Activated T-helper 1 cell treated with anti-CD3 and anti-CD28 coated beads, Interleukin-2, amount 50 U/mL, for 16 hours (primary cell): ENCODE results near the gene GEMIN7.

ENCODE experiments used
- DNase-seq, 2 donors: peaks; one replicate each; pipeline ENCODE4 v3.0.0-alpha.2; 2020; ENCODE audit warnings: low read depth in 1 of 2, low spot score in 1 of 2

GEMIN7 gene, protein sequence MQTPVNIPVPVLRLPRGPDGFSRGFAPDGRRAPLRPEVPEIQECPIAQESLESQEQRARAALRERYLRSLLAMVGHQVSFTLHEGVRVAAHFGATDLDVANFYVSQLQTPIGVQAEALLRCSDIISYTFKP

DNA sequence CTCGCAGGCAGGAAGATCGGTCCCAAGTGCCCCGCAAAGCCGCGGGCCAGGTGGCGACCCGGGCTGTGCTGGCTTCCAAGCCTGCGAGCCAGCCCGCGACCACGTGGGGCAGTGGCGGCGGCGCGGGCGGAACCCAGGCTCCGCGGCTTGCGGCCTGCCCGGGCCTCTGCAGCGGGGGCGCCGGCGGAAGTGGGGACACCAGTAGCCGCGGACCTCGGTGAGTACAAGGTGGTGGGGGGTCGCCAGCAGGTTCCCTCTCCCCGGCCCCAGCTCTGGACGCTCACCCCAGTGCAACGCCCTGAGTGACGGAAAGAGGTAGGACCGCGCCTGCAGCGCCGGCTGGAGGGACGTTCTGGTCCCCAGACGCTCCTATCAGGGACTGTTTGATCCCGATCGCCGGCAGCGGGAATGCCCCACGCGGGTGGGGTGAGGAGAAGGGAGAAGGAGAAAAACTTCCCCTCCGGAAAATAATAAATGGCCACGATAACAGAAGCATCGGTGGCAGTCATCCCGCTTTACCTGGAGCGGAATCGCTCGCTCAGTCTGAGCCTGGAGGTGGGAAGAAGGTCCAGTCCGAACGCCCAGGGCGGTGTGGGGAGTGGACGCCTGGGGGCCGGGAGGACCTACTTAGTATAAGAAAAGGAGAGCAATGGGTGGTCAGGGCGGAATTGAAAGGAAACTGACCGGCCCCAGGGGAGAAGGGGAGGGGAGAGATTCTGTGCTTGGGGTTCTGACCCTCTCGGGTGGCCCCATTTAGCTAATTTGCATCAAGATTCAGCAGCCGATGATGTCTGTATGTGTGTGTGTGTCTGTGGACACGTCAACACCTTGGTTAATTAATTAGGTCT, at the start of gene GEMIN7:
TSS of gene GEMIN7 (plus strand) at position 198 of the 848 bp plus-strand sequence. CDS start 10,855 bp downstream, outside the sequence.
- DNase-seq = peak; percentile 51 to 75

DNA sequence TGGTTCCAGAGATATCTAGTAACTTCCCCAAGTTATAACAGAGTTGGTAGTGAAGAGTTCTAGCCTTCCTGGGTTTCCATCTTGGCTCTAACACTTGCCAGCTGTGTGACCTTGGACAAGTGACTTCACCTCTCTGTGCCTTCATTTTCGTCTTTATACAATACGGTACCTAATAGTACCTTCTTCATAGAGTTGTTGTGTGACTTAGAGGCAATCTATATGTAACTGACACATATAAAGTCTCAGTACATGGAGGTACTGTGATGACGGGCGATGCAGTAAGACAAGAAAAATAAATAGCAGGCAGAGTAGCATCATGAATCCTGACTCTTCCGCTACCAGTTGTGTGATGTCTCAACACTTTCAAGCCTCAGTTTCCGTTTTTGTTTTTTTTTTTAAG, 48.2 kb upstream of the GEMIN7 start:
- no peak for DNase-seq

DNA sequence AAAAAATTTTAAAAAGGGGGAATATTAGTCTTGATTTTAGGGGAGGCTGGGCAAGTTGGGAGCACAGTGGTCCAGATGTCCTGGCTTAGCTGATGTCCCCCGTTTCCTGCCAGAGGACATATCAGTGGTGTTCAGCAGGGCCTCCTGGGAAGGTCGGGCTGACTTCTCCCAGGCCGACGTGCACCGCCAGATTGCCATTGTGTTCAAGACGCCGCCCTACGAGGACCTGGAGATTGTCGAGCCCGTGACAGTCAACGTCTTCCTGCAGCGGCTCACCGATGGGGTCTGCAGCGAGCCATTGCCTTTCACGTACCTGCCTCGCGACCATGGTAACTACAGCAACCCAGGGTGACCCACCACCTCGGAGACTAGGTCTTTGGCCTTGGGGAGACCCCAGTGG, 46.6 kb upstream of the GEMIN7 start:
- no peak for DNase-seq

DNA sequence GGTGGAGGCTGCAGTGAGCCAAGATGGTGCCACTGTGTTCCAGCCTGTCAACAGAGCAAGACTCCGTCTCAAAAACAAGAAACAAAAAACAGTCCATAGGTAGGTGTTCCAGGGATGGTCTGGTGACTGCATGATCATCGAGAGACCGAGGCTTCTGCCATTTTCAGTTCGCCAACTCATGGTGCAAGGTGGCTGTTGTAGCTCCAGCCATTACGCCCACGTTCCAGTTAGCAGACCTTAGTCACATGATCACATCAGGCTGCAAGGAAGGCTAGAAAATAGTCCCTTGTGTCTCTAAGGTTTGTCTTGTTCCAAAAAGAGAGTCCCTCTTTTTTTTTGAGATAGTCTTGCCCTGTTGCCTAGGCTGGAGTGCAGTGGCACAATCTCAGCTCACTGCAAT, 43.3 kb upstream of the GEMIN7 start:
- DNase-seq = no peak

DNA sequence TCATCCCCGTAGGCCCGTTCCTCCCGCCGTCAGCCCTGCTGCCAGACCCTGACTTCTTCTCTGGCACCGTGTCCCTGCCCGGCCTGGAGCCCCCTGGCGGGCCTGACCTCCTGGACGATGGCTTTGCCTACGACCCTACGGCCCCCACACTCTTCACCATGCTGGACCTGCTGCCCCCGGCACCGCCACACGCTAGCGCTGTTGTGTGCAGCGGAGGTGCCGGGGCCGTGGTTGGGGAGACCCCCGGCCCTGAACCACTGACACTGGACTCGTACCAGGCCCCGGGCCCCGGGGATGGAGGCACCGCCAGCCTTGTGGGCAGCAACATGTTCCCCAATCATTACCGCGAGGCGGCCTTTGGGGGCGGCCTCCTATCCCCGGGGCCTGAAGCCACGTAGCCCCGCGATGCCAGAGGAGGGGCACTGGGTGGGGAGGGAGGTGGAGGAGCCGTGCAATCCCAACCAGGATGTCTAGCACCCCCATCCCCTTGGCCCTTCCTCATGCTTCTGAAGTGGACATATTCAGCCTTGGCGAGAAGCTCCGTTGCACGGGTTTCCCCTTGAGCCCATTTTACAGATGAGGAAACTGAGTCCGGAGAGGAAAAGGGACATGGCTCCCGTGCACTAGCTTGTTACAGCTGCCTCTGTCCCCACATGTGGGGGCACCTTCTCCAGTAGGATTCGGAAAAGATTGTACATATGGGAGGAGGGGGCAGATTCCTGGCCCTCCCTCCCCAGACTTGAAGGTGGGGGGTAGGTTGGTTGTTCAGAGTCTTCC, 41.5 kb upstream of the GEMIN7 start:
- DNase-seq = no peak

DNA sequence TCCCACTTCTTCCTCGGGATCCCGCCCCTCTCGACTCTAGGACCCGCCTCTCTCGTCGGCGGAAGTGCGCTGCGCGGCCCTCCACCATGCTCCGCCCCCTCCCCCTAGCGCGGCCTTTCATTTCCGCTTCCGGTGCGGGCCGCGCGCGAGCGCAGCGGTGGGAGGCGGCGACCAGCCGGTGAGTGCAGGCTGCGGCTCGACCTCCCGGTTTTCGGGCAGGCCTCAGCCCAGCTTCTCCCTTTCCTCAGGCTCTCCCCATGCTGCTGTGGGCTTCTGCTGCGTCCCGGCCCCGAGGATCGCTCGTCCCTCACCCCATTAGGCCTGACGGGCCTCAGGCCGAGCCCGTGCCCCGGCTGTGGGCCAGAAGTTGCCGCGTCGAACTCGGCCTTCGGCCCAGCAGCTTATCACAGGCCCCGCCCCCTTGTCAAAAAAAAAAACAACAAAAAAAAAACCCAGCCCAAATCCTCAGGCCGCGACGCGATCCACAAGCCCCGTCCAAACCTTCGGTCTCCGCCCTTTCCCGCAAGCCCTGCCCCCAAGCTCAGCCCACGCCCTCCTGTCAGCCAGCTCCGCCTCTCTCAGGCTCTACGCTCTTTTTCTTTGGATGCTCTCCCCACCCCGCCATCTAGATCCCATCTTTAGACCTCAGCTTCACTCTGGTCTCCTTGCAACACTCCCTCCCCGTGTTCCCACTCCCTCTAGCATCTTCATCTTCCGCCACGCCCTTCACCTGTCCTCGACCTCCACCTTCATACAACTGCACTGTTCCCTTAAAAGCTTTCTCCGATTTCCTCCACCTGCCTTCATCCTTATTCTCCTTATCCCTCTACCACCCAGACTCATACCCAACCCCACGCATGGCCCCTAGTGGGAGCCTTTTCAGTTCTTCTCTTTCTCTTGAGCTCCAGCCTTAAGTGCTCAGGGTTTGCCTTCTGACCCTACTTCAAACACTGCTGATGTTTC, 39.8 kb upstream of the GEMIN7 start, which contains the start of gene CLASRP:
TSS of gene CLASRP (plus strand) at position 115 of the 963 bp plus-strand sequence. CDS start 1,168 bp downstream, outside the sequence.
- peak; percentile 74 to 83 for DNase-seq

DNA sequence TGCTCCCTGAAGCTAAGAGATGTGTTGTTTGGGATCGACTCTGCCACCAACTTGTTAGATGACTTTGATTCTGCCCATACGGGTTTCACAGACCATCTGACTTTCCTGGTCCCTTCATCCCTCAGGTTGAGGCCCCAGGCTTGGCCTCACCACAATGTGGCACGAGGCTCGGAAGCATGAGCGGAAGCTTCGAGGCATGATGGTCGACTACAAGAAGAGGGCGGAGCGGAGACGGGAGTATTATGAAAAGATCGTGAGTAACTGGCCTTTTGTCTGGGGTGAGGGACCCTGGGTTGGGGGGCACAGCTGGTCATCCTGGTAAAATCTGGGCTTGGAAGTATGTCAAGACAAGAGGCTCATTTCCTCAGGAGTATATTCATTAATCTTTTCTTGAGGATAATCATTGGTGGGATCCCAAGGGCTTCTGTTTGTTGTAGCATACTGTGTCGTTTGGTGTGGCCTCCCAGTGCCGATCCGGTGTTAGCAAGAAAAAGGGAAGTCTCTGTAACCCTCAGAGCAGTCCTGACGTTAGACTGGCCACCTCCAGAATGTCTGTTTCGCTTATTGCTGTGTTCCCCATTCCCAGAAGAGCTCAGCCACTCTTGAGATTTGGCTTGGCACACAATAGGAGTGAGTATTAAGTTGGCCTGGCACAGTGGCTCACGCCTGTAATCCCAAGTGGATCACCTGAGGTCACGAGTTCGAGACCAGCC, 38.8 kb upstream of the GEMIN7 start:
- DNase-seq = no peak

DNA sequence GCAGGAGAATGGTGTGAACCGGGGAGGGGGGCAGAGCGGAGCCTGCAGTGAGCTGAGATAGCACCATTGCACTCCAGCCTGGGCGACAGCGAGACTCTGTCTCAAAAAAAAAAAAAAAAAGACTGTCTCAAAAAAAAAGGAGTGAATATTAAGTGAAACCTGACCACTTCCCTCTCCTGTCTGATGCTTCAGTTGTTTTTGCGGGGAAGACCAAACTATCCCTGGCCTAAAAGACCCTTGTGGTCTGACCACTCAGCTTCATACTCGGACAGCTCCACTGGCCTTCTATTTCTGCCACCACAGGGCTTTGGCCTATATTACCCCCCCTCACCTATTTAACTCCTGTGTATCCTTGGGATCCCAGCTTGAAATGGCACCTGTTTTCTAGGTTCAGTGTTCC, 37.9 kb upstream of the GEMIN7 start:
- DNase-seq = no peak

DNA sequence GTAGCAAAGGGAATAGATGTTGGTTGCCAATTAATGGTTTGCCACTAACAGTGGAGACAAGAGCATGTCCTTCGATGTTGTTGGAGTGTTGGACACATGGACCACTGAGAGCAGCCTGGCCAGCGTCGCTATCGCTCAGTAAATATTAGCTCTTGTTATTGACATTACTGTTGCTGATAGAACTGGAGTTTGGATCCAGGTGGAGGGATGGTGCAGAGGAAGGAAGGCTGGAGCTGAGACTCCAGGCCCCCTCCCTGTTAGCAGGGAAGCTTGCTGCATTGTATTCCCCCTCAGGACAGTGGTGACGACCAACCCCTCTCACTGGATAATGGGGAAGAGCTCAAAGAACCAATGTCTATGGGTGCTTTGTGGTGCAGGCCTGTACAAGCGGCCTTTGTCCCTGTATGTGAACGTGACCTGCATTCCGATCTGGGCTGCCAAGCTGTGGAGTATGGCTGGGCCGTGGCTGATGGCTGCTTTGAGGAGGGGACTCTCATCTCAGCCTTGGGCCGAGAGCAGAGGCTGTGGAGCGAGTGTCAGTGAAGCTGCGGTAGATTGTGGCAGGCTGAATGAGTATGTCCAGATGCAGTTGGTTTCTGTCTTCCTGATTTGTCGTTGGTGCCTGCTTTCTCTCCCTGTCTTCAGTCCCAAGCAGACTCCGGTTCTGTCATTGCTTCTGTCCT, 33.2 kb upstream of the GEMIN7 start:
- DNase-seq = no peak

DNA sequence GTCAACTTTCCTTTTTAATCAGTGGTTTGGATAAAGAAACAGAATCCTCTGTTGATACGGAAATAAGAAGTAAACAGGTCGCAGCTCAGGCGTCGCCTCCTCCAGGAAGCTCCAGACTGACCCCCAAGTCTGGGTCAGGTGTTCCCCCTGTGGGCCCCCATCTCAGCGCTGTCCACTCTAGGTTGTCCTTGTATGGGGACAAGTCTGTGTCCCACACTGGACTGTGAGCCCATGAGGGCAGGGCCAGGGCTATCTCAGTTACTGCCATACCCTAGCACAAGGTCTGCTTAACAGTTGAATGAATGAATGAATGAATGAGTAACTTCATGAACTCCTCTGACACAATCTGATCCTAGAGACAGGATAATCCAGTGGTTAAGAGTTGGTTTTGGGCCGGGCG, 32.7 kb upstream of the GEMIN7 start:
- DNase-seq = no peak

DNA sequence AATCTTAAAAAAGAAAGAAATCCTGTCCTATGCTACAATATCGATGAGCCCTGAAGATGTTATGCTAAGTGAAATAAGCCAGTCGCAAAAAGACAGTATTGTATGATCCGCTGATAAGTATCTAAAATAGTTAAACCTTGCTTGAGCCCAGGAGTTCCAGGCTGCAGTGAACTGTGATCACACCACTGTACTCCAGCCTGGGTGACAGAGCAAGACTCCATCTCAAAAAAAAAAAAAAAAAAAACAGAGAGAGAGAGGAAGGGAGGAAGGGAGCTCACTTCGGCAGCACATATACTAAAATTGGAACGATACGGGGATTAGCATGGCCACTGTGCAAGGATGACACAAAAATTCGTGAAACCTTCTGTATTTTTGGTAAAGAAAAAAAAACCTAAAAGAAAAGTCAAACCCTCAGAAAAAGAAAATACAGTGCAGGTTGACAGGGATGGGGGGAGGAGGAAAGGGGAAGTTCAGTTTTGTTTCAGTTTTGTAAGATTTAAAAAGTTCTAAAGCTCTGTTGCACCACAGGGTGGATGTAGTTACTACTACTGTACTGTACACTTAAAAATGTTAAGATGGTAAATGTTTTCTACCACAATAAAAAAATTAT, 31.8 kb upstream of the GEMIN7 start:
- no peak for DNase-seq

DNA sequence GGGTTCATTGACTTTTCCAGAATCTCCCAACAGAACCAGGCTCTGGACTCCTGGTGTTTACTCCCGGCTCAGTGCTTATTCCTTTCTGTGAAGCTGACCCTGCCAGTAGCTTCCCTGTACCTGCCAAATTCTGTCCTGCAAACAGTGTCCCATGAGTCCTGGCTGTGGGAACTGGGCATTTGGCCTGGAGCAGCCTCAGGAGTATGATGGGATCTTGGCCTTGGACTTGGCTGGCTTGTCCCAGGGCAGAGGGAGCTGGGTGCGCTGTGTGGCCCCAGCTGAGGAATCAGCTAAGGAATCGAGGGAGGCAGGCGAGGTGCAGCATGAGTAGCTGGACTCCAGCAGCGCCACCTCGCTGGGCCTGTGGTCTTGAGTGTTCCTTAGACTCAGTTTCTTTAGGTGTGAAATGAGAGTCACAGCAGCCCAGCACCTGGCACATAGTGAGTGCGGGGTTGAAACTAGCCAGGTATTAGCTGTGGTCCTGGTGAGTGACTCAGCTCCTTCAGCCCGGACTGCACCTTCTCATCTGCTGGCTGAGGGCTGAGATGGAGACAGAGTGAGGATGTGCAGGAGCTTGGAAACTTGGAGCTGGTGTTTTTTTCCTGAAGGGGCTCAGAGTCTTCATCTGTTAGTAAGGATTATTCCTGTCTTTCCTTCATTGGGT, 29.9 kb upstream of the GEMIN7 start:
- DNase-seq = no peak

DNA sequence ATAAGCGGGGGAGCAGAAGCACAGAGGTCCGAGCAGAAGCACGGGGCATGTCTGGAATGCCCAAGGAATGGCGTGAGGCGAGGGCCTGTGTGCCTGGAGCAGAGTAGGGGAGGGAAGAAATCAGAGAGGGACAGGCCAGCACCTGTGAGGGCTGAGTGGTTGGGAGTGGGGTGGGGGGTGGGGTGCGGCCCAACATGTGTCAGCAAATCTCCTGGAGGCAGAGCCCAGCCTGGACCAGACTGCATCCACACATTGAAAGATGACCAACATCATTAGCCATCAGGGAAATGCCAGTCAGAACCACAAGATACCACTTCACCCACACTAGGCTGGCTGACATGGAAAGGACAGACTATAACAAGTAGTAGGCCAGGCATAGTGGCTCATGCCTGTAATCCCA, 29.0 kb upstream of the GEMIN7 start:
- DNase-seq = no peak

DNA sequence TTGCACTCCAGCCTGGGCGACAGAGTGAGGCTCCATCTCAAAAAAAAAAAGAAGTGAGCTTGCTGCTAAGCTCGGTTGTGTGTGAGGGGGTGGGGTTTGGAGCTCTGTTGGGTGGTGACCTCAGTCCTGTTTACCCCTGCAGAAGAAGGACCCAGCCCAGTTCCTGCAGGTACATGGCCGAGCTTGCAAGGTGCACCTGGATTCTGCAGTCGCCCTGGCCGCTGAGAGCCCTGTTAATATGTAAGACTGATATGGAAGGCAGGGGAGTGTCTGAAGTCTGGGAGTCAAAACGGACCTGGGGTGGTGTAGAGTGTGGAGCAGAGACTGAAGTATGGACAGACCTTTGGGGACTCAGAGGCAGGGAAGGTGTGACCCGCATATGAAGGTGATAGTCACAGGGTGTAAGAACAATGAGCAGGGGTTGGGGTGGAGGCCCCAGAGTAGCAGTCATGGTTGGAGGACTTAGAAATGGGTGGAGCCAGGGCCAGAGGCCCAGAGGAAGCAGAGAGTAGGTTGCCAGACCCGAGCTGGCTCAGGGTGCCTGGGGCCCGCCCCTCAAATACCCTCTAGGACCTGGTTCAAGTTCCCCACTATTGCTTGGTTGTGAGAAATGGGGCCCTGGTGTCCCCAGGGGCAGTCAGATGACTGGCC, 27.0 kb upstream of the GEMIN7 start:
- DNase-seq = no peak

DNA sequence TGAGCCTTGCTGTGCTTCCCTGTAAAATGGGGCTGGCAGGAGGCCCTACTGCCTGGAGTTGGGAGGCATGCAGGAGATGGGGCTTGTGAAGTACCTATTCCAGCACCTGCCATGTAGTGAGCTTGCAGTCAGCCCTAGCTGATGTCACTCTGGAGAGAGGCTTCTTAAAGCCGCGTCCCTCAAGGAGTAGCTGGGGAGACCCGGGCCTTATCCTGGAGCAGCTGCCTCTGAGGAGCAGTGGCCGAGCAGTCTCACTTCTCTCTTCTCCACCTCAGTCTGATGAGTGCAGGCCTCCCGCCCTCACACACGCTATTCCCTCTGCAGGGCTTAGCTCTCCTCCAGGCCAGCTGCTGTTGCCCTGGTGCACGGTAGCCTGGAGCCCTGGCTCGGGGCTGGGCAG, 22.2 kb upstream of the GEMIN7 start:
- no peak for DNase-seq

DNA sequence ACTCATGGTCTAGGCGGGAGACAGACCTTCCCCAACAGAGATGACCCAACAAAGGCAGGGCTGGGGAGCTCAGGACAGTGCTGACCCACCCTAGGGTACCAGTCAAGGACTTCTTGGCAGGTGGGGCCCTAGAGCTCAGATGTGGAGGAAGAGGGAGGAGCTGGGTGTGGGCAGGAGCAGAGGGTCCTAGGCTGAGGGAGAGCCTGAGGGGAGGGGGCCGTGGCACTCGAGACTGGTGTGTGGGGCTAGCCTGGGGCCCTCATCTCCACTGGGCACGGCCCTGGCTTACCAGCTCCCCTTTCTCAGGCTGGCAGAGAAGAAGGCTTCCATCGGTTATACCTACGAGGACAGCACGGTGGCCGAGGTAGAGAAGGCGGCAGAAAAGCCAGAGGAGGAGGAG, 21.6 kb upstream of the GEMIN7 start:
- no peak for DNase-seq

DNA sequence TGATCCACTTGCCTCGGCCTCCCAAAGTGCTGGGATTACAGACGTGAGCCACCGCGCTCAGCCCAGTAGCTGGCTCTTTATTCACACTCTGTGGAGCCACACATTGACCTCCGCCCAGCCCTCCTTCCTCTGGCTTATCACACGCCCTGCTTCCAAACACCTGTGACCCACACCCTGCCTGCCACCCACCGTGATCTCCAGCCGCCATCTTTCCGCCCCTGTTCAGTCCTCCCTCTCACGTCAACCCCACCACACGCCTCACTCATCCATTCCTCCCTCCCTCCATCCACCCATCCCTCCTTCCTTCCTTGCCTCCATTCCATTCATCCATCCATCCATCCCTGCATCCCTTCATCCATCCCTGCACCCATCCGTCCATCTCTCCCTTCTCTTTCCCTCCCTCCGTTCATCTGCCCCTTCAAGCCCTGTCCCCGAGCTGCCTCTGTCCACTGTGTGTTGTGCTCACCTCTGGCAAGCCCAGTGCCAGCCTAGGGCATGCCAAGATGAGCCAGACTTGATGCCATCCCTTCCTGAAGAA, 20.4 kb upstream of the GEMIN7 start:
- DNase-seq = no peak
